ENCODE data around the gene MICOS13. TPM values are rescaled to one million over a fixed set of nuclear protein-coding genes. Genes with fewer than 3 reads are reported as not detected.

Gene MICOS13
- total RNA-seq, 2 experiments from 2014 or later: 39.2 to 119 TPM

GRCh38 chr19:5697022-5697889 is 16.9 kb upstream of the MICOS13 start:
- Histone ChIP-seq H3K27ac (ENCODE audit: low read depth, low read length, poor library complexity, severe bottlenecking) (no peak overlapping the region), H2AFZ (ENCODE audit: low read length) (no peak overlapping the region), H4K20me1 (ENCODE audit: insufficient read depth, low read length) (no peaks in the 10 kb centered on the region), H3K4me3 (ENCODE audit: low read depth, low read length, poor library complexity, severe bottlenecking) (no peak overlapping the region), H3K4me2 (ENCODE audit: low read length) (no peak overlapping the region), H3K4me1 (ENCODE audit: insufficient read depth, low read length, poor library complexity, severe bottlenecking) (peaks cover 11% of the 10 kb centered on the region), H3K9me3 (ENCODE audit: low read length) (no peaks in the 10 kb centered on the region), H3K79me2 (ENCODE audit: insufficient read depth, low read depth, low read length) (peaks cover 15% of the 10 kb centered on the region; the same call in 1 of the 2 replicates), H3K36me3 (ENCODE audit: insufficient read depth, low read length) (peaks cover 96% of the 10 kb centered on the region), H3K9me2 (ENCODE audit: insufficient read depth, low read length) (no peaks in the 10 kb centered on the region)
- DNase-seq (ENCODE audit: low spot score): no peak
- no TSS peak for BruUV-seq (replicated peaks)
- intact Hi-C loops (cut with micrococcal nuclease; ENCODE audit: unreplicated experiment): no loop called here
- ChIA-PET POLR2A (no interaction called here), CTCF (ENCODE audit: unreplicated experiment) (no interaction called here)
- TF ChIP-seq CTCF (conservative IDR thresholded peaks at IDR 0.05; ENCODE audit: low read length) (no peak), EZH2phosphoT487 (IDR thresholded peaks at IDR 0.05; ENCODE audit: borderline replicate concordance, low read depth, low read length) (no peak)

GRCh38 chr19:5696196-5697021 is 16.1 kb upstream of the MICOS13 start:
- H3K9me2 ChIP-seq (ENCODE audit: insufficient read depth, low read length): no peaks in the 10 kb centered on the region
- CTCF ChIA-PET (ENCODE audit: unreplicated experiment): no interaction called here
- DNase-seq (ENCODE audit: low spot score): no peak
- TF ChIP-seq CTCF (conservative IDR thresholded peaks at IDR 0.05; ENCODE audit: low read length): no peak
- TF ChIP-seq EZH2phosphoT487 (IDR thresholded peaks at IDR 0.05; ENCODE audit: borderline replicate concordance, low read depth, low read length): no peak
- H3K4me1 ChIP-seq (ENCODE audit: insufficient read depth, low read length, poor library complexity, severe bottlenecking): peaks cover 13% of the 10 kb centered on the region
- no peak overlapping the region for H3K27ac ChIP-seq (ENCODE audit: low read depth, low read length, poor library complexity, severe bottlenecking)
- no peak overlapping the region for H3K4me2 ChIP-seq (ENCODE audit: low read length)
- peaks cover 23% of the 10 kb centered on the region for H3K79me2 ChIP-seq (ENCODE audit: insufficient read depth, low read depth, low read length)
- H3K9me3 ChIP-seq (ENCODE audit: low read length): no peaks in the 10 kb centered on the region
- intact Hi-C loops (cut with micrococcal nuclease; ENCODE audit: unreplicated experiment): no loop called here
- no TSS peak for BruUV-seq (replicated peaks)
- POLR2A ChIA-PET: no interaction called here
- H2AFZ ChIP-seq (ENCODE audit: low read length): no peak overlapping the region
- H4K20me1 ChIP-seq (ENCODE audit: insufficient read depth, low read length): no peaks in the 10 kb centered on the region
- peaks cover 98% of the 10 kb centered on the region for H3K36me3 ChIP-seq (ENCODE audit: insufficient read depth, low read length)
- H3K4me3 ChIP-seq (ENCODE audit: low read depth, low read length, poor library complexity, severe bottlenecking): no peak overlapping the region
